ENCODE results near the gene ULBP2.

The ULBP2 gene

DNA sequence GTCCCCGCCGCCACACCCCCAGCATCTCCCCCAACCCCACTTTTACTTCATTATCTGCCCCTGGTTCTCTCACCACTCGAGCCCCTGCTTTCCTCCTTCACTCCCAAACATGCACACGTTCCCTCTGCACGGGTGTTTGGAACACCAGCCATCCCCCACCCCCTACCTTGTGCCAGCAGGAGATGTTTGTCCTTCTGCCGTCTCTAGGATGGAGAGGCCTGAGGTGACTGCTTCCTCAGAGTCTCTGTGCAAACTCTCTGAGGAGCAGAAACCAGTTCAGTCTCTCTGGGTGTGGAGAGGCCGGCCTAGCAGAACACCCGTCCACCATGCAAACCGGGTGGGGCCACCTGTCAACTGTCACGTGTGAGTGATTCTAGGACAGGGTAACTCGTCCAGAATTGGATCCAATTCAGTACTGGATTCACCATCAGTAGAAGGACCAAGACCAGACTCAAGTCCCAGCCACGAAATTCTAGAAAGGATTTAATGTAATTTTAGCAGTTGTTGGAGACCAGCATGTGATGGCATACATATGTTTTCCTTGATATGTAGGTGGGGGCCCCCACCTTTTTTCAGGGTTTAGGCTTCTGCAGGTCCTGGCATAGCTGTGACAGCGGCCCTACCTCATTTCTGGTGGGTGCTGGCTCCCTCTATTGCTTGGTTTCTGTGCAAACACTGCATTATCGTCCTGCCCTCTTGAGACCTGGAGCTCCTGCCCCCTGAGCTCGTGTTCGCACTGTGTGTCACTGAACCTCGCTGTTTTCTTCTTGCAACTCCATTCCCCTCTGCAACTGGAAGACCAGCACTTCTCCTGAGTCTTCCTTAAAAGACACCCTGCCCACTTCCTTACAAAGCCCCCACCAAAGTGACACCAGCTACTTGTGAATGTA, 43.7 kb upstream of the ULBP2 start, which contains the start of gene RAET1E:
TSS of gene RAET1E (minus strand) at position 259 of the 890 bp plus-strand sequence. CDS start 7,212 bp downstream, outside the sequence.
- Histone ChIP-seq H3K27ac (no peak within 1 kb of the TSS), H3K4me3 (ENCODE audit: low read depth, low read length) (no peak within 1 kb of the TSS), H3K27me3 (ENCODE audit: insufficient read depth, low read depth, severe bottlenecking) (no peaks in the 10 kb centered on the region), H3K9me3 (ENCODE audit: severe bottlenecking) (no peaks in the 10 kb centered on the region), H3K36me3 (no peaks in the 10 kb centered on the region)
- DNase-seq, result no peak
- TF ChIP-seq, protein P1, sequence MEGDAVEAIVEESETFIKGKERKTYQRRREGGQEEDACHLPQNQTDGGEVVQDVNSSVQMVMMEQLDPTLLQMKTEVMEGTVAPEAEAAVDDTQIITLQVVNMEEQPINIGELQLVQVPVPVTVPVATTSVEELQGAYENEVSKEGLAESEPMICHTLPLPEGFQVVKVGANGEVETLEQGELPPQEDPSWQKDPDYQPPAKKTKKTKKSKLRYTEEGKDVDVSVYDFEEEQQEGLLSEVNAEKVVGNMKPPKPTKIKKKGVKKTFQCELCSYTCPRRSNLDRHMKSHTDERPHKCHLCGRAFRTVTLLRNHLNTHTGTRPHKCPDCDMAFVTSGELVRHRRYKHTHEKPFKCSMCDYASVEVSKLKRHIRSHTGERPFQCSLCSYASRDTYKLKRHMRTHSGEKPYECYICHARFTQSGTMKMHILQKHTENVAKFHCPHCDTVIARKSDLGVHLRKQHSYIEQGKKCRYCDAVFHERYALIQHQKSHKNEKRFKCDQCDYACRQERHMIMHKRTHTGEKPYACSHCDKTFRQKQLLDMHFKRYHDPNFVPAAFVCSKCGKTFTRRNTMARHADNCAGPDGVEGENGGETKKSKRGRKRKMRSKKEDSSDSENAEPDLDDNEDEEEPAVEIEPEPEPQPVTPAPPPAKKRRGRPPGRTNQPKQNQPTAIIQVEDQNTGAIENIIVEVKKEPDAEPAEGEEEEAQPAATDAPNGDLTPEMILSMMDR (IDR thresholded peaks at IDR 0.05; ENCODE audit: low read depth, low read length), result peak; percentile 20; the same call in 1 of the 2 replicates

DNA sequence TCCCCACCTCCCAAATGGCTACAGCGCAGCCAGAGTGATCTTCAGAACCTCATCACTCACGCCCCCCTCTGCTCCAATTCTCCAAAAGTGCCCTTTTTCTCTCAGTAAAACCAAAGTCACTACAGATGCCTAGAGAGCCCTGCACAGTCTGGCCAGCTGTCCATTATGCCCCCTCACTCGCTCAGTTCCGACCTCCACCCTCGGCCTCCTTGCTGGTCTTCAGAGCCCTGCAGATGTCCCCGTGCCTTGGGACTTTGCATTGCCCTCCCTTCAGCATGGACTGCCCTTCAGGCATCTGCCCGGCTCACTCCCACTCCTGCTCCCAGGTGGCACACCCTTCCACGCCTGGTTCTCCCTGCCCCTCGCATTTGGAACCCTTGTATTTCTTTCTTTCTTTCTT, 42.8 kb upstream of the ULBP2 start:
- Histone ChIP-seq H3K27me3 (ENCODE audit: insufficient read depth, low read depth, severe bottlenecking) (no peaks in the 10 kb centered on the region), H3K27ac (no peak overlapping the region), H3K9me3 (ENCODE audit: severe bottlenecking) (no peaks in the 10 kb centered on the region), H3K4me3 (ENCODE audit: low read depth, low read length) (no peak overlapping the region), H3K36me3 (no peaks in the 10 kb centered on the region)
- no peak for DNase-seq
- TF ChIP-seq, protein P1 (IDR thresholded peaks at IDR 0.05; ENCODE audit: low read depth, low read length), result no peak

DNA sequence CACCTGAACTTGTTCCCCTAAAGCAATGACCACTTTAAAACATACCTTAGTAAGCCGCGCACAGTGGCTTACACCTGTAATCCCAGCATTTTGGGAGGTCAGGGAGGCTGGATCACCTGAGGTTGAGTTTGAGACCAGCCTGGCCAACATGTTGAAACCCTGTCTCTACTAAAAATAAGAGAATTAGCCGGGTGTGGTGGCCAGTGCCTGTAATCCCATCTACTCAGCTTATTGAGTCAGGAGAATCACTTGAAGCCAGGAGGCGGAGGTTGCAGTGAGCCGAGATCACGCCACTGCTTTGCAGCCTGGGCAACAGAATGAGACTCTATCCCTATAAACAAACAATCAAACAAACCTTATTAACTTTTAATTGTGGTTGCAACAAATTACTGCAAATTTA, 42.3 kb upstream of the ULBP2 start:
- no peaks in the 10 kb centered on the region for H3K36me3 ChIP-seq
- no peak for DNase-seq
- TF ChIP-seq, protein P1 (IDR thresholded peaks at IDR 0.05; ENCODE audit: low read depth, low read length), result no peak
- H3K9me3 ChIP-seq (ENCODE audit: severe bottlenecking), result no peaks in the 10 kb centered on the region
- no peak overlapping the region for H3K4me3 ChIP-seq (ENCODE audit: low read depth, low read length)
- no peak overlapping the region for H3K27ac ChIP-seq
- H3K27me3 ChIP-seq (ENCODE audit: insufficient read depth, low read depth, severe bottlenecking), result no peaks in the 10 kb centered on the region

DNA sequence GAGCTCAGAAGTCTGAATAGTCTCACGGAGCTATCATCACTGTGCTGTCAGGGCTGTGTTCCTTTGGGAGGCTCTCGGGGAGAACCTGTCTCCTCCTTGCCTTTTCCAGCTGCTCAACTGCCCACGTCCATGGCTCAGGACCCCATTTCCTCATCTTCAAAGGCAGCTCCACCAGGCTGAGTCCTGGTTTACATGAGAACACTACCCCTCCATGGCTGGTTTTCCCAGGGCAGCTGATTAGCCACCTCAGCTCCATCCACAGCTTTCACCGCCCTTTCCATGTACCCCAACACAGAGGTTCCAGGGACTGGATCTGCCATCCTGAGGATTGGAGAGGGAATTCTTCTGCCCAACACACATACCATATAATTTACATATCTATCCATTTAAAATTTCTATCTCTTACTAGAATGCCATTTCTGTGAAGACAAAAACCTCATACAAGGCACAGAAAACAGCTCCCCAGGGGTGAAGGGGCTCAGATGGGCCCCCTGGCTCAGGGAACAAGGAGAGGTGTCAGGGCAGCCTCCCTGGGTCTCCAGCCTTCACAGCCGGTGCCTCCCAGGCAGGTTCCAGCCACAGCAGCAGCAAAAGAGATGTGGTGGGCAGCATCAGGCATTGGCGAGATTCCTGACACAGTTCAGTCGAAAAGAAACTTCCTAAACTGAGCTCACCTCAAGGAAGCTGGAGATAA, 41.7 kb upstream of the ULBP2 start:
- H3K27ac ChIP-seq, result no peak overlapping the region
- DNase-seq, result no peak

DNA sequence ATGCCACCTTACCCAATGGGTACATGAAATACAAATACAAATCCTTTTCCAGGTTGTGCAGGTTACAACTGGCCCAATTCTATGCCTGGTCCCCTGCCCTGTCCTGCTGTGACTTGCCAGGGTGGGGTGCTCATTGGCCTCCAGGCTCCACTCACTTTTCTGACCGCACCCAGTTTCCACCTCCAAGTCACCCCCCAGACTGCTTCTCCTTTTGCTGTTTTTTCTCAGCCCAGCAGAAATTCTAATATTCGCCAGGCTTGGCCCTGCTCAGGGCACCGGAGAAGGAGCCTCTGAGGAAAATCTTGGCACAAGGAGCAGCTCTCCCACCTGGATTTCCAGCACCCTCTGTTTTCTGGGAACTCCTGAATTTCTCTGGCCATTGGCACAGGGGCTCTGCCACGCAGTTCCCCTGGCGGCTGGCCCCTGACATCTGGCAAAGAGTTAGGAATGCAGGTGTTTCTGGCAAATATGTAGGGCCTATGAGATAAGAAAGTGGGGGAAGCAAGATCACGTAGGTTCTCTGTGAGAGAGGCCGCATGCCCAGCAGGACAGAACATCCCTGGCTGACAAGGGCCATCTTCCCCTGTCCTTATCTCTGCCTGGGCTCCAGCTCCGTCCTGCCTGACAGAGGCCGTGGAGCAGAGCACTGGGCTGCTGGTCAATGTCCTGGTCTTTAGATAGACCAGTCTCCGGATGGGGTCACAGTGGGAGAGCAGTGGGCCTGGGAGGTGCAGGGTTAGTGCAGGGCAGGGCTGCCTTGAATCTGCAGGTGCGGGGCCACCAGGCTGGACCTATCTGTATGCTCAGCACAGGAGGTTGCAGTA, 41.0 kb upstream of the ULBP2 start:
- H3K9me3 ChIP-seq (ENCODE audit: severe bottlenecking), result no peaks in the 10 kb centered on the region
- H3K27ac ChIP-seq, result no peak overlapping the region
- no peak overlapping the region for H3K4me3 ChIP-seq (ENCODE audit: low read depth, low read length)
- H3K36me3 ChIP-seq, result no peaks in the 10 kb centered on the region
- no peaks in the 10 kb centered on the region for H3K27me3 ChIP-seq (ENCODE audit: insufficient read depth, low read depth, severe bottlenecking)
- TF ChIP-seq, protein P1 (IDR thresholded peaks at IDR 0.05; ENCODE audit: low read depth, low read length), result no peak
- no peak for DNase-seq

More for the DNA sequence above, 41.7 kb upstream of the ULBP2 start:
- no peaks in the 10 kb centered on the region for H3K36me3 ChIP-seq
- TF ChIP-seq, protein P1 (IDR thresholded peaks at IDR 0.05; ENCODE audit: low read depth, low read length), result no peak
- H3K4me3 ChIP-seq (ENCODE audit: low read depth, low read length), result no peak overlapping the region
- H3K9me3 ChIP-seq (ENCODE audit: severe bottlenecking), result no peaks in the 10 kb centered on the region
- no peaks in the 10 kb centered on the region for H3K27me3 ChIP-seq (ENCODE audit: insufficient read depth, low read depth, severe bottlenecking)
